ENCODE data around the gene TMCC3.

The TMCC3 gene

GRCh38 chr12:94525951-94526350 is 124.4 kb downstream of the TMCC3 start:
- no peak for DNase-seq
